Neural progenitor cell (in vitro differentiated cells): ENCODE data around the gene HKDC1.

Experiments
- EZH2 ChIP-seq: fragments of 200-600 bp; sonication (generic); IDR thresholded peaks from 2 replicates; pipeline ENCODE4 v1.6.1; 2017; ENCODE audit warnings: antibody characterized with exemption, mild to moderate bottlenecking, moderate library complexity
- EZH2phosphoT487 ChIP-seq: fragments of 200-600 bp; sonication (generic); IDR thresholded peaks from 2 replicates; pipeline ENCODE4 v1.6.1; 2017; ENCODE audit warnings: antibody characterized with exemption
- TF ChIP-seq, protein P1 (sequence below): fragments of 200-600 bp; sonication (generic); IDR thresholded peaks from 2 replicates; pipeline ENCODE4 v1.5.1; 2017; ENCODE audit warnings: antibody characterized with exemption, mild to moderate bottlenecking

DNA sequence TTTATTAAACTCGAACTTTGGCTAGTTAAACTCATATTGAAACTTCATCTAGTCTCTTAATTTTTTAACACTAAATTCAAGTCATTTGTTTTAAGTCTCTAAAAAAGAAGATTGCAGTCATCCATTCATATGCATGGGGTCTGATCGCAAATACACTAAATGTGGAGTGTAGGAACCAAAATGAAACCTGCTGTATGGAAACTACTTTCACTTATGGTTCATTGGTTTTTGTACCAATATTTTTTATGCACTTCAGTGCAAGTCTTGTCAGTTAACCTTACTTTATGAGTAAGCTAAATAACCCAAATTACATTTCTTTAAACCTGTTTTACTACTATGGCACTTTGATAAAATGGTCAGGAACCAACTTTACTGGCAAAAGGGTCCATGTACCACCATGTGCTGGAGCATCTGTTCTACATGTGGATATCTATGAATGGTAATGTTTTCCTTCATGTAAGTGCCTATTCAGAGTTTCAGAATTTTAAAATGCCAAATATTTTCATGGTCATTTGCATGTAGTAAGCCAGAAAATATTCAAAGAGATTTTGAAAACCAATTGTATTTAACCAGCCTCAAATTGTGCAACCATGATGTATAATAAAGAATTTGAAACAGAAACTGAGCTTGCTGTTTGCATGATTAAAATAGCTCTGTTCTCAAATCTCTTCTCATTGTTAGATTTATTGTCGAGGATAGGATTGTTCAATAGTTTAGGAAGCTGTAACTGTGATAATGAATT, 47.7 kb upstream of the HKDC1 start:
- TF ChIP-seq, protein P1, sequence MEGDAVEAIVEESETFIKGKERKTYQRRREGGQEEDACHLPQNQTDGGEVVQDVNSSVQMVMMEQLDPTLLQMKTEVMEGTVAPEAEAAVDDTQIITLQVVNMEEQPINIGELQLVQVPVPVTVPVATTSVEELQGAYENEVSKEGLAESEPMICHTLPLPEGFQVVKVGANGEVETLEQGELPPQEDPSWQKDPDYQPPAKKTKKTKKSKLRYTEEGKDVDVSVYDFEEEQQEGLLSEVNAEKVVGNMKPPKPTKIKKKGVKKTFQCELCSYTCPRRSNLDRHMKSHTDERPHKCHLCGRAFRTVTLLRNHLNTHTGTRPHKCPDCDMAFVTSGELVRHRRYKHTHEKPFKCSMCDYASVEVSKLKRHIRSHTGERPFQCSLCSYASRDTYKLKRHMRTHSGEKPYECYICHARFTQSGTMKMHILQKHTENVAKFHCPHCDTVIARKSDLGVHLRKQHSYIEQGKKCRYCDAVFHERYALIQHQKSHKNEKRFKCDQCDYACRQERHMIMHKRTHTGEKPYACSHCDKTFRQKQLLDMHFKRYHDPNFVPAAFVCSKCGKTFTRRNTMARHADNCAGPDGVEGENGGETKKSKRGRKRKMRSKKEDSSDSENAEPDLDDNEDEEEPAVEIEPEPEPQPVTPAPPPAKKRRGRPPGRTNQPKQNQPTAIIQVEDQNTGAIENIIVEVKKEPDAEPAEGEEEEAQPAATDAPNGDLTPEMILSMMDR = no peak
- no peak for TF ChIP-seq EZH2phosphoT487
- TF ChIP-seq EZH2 = no peak
